Left renal cortex interstitium (tissue), 4 donors: ENCODE data around the gene PIAS4. TPM values are rescaled to one million over a fixed set of nuclear protein-coding genes. Genes with fewer than 3 reads are reported as not detected.

Experiments used
- DNase-seq, 4 donors: peaks; one replicate each; pipeline ENCODE4 v3.0.0-alpha.2; 2013; ENCODE audit warnings: low read depth in 4 of 4, low spot score in 2 of 4, missing footprints in 1 of 4
- polyA plus RNA-seq, 4 donors: library from polyadenylated mRNA; unstranded; fragments of 120-200 nt; gene quantifications; one replicate each; pipeline ENCODE4 v1.2.1, GENCODE V29; 2013; ENCODE audit not compliant: insufficient read length in 4 of 4

PIAS4 gene
- polyA plus RNA-seq, 4 donors, result 29.0 to 50.9 (median 36.3) TPM

DNA sequence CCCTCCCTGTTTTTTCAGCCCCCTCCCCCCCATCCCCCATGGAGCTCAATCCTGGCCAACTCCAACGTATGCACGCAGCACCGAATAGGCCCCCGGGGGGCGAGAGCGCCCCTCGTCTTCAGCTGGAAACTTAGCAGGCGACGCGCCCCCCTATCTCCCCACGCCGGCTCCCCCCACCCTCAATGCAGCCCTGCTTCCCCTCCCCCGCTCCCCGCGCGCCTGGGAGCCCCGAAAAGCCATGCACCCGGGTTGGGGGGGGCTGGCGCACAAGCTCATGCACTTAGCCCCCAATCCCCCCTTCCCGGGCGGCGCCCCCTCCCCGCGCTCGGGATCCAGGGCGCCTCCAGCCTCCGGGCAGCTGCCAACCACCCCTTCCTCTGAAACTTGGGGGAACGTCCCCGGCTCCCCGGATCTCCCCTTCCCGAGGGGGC lies 58.7 kb downstream of the PIAS4 start:
- no peak for DNase-seq

DNA sequence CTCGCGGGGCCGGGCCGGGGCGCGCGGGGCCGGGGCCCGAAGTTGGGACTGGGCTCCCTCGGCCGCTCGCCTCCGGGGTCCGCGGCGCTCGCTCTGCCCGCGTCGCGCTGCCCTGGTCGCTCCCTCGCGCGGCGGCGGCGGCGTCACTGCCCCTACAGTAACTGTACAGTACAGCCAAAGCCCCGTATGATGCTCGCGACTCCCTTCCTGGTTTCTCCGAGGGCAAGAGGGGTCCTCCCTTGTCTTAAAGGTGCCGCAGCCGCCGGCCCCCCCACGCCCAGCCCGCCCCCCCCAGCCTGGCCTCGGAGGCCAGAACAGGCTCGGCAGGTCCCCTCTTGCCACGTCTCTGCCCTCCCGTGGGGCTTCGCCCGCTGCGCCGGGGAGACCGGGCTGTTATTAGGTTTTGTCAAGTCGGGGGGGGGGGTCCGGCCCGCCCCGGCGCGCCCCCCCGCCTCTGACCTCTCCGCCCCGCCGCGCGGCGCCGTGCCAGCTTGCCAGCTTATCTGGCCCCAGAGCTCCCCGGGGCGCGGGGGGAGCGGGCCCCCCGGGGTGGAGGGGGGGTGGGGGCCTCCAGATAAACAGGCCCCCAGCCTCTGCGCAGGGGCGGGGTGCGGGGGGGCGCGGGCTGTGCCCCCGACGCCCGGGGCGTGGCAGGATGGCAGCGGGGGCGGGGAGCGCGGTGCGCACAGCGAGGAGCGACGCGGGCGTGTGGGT lies 59.3 kb downstream of the PIAS4 start, which contains the start of gene ZBTB7A:
Gene ZBTB7A, minus strand, starts transcription at position 218 of the 714 bp plus-strand sequence. CDS start 11,667 bp downstream, outside the sequence.
- no peak for DNase-seq

- DNase-seq, result no peak
Observed at GRCh38 chr19:4067396-4068046, 60.0 kb downstream of the PIAS4 start.

DNA sequence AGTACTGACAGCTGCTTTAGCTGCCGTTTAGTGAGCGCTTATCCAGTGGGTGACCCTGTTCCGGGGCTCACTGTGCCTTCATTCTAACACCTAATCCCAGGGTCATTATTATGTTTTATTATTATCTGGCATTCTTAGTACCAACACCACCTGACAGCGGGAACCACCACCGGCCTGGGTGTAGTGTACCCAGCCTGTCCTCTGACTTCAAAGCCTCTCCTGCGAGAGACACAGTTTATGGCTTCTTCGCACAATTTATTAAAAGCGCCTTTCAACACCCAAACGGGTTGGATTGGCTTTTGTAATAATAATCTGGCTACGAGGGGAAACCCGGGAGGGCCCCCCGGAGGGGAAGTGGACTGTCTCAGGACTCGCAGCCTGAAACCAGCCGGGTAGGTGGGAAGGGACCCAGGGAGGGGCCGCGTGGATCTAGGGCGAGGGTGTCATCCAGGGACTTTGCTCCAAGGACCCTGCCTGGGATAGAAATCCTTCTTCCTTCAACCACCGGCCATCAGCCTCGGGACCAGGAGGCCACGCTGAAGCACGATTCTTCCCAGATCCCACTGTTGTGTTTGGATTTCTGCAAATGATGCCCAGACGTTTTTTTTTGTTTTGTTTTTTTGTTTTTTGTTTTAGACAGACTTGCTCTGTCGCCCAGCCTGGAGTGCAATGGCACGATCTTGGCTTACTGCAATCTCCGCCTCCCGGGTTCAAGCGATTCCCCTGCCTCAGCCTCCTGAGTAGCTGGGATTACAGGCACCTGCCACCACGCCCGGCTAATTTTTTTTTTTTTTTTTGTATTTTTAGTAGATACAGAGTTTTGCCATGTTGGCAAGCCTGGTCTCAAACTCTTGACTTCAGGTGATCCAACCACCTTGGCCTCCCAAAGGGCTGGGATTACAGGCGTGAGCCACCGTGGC lies 60.8 kb downstream of the PIAS4 start:
- DNase-seq, result no peak

DNA sequence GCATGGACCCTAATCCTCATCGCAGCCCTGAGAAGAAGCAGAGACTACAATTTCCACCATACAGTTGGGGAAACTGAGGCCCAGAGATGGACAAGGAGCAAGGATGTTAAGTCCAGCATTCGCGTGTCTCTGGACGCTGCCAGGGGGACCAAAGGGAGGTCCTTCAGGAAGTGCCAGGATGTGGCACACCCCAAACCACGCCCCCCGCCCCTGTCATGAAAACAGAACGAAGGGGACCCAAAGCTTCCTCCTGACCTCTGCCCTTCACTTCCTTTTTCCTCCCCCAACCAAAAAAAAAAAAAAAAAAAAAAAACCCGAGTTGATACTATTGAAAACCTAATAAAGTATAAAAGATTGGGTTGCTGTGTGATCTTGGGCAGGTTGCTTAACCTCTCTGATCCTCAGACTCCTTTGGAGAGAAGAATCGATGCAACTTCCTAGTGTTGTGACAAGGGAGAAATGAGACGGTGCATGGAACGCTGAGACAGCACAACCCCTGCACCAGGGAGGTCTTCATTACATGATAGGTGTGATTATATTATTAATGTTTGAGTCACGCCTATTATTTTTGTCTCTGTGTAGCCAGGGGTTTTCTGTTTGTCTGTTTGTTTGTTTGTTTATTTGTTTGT lies 61.9 kb downstream of the PIAS4 start:
- DNase-seq, result no peak

DNA sequence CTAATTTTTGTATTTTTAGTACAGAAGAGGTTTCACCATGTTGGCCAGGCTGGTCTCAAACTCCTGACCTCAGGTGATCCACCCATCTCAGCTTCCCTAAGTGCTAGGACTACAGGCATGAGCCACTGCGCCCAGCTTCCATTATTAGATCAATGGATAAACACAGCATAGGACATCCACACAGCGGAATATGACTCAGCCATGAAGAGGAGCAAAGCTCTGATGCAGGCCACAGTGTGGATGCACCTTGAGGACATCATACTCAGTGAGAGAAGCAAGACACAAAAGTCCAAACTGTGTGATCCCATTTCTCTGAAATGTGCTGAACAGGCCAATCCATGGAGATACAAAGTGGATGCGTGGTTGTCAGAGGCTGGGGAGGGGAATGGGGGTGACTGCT lies 64.1 kb downstream of the PIAS4 start:
- DNase-seq, result no peak

DNA sequence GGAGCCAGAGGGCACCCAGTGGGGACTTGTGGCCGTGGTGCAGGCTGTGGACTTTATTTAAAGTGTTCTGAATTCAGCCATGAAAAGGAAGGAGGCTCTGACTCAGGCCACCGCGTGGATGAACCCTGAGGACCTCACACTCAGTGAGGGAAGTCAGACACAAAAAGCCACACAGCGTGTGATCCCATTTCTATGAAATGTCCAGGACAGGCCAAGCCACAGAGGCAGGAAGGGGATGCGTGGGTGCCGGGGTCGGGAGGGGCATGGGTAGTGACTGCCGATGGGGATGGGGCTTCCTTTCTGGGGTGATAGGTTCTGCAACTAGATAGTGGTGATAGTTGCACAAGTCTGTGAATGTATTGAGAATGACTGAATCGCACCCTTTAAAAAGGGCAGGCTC lies 67.8 kb downstream of the PIAS4 start:
- no peak for DNase-seq

GRCh38 chr19:4077007-4077374 lies 69.5 kb downstream of the PIAS4 start:
- DNase-seq, result no peak

GRCh38 chr19:4077800-4078684 lies 70.5 kb downstream of the PIAS4 start:
- no peak for DNase-seq

GRCh38 chr19:4080473-4080872 lies 72.9 kb downstream of the PIAS4 start:
- no peak for DNase-seq

DNA sequence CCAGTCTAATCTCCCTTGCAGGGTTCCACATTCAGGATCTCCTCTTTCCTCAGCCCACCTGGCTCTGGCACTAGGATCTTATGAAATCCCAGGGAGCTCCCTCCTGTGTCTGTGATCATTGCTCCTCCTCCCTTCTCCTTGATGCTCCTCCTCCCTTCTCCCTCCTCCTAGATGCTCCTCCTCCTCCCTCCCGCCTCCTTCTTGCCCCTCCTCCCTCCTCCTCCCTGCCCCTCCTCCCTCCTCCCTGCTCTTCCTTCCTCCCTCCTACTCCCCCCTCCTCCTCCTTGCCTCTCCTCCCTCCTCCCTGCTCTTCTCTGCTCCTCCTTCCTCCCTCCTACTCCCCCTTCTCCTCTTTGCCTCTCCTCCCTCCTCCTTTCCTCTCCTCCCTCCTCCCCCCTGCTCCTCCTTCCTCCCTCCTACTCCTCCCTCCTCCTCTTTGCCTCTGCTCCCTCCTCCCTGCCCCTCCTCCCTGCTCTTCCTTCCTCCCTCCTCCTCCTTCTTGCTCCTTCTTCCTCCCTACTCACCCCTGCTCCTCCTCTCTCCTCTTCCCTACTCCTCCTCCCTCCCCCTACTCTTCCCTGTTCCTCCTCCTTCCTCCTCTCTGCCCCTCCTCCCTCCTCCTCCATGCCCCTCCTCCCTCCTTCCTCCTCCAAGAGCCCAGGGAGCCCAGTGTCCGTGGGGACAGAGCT lies 74.0 kb downstream of the PIAS4 start:
- no peak for DNase-seq

GRCh38 chr19:4082172-4082571 lies 74.6 kb downstream of the PIAS4 start:
- DNase-seq, result no peak

DNA sequence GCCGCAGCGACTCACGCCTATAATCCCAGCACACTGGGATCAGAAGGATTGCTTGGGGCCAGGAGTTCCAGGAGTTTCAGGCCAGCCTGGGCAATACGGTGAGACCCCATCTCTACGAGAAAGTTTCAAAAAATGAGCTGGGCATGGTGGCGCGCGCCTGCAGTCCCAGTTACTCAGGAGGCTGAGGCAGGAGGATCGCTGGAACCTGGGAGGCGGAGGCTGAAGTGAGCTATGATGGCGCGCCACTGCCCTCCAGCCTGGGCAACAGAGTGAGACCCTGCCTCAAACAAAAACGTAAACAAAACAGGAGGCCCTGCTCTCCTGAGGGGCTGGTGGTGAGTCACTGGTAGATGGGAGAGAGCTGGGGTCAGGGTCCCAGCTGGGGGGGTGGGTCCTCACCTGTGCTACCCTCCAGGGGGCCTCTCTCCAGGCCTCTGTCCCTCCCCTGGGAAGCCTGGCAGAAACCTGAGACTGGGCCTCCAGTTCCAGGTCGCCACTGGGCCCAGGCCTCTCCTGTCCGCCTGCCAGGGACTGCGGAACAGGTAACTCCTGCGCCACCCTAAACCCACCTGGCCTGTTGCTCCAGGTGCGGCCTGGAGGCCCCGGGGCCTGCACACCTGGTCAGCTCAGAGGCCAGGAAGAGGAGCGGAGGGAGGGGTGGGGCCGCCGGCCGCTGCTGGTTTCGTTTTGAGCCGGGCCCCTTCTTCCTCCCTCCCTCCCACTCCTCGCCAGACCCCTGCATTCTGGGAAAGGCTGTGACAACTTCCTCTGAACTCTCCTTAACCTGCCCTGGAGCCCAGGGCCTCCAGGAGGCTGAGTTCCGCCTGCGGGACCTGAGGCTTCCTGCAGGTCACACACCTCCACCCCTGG lies 76.4 kb downstream of the PIAS4 start:
- DNase-seq, result peak in 2 of 4 donors; percentile 67 to 70

- DNase-seq, result no peak
Observed at GRCh38 chr19:4084547-4084877, 77.0 kb downstream of the PIAS4 start.

DNA sequence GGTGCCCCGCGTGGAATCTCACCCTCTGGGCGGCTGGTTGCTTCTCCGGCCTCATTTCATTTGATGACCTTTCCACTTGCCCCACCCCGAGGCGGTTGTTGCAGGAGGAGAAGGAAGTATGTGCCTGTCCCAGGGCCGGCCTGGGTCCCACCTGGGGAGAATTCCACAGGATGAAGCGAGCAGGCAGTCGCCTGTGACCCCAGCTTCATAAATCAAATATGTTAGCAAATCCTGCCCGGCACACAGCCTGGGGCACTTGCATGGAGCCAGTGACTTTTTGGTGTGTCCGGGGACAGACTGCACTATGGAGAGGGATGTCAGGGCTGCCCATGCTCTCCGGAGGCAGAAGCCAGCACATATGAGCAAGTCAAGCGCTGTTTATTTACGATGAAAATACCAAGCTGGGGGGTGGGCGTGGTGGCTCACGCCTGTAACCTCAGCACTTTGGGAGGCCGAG lies 78.9 kb downstream of the PIAS4 start:
- no peak for DNase-seq

DNA sequence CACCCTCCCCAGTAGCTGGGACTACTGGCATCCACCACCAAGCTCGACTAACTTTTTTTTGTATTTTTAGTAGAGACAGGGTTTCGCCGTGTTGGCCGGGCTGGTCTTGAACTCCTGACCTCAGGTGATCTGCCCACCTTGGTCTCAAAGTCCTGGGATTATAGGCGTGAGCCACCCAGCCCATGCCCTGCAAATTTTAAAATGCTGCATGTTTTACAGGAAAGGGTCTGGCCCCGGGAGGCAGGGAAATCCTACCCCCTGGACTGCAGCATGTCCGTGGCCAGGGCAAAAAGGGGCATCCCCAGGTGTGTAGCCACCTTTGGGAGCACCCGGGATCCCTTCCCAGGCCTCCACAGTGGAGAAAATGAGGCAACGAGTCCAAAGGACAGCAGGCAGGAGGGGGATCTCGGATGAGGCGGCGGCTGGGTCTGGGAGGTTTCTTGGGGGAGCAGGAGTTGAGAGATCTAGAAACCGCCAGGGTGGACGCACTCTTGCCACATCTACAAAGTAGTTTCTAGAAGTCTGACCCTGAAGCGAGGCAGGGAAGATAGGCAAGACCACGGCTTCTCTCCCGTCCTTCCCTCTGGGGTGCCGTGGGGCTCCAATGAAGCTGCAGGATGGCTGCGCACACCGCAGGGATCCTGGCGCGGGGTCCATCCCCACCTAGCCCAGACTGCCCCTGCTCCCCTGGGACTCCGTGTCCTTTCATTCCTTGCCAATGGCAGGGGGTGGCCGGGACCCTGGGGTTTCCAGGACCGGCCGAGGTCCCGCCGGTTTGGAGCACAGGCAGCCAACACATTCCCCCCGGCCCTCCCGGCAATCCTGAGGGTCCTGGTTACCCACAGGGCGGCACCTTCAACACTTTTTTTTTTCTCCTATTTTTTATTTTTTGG lies 80.5 kb downstream of the PIAS4 start:
- DNase-seq, result no peak

DNA sequence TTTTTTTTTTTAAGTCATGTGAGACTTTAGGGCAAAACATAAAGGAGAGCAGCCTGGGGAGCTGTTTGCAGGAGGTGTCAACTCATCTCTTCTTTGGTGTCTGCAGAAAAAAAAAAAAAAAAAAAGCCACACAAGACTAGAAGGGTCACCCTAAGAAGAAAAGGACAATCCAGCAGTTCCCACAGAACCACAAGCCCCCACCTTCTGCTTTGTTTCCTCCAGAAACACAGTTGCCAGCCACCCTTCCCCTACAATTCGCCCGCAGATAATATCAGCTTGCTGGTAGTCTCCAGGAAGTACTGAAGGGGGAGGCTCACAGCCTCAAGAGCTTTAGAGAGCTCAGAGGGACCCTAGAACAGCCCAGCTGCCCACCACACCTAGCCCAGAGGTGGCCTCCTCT lies 81.4 kb downstream of the PIAS4 start:
- no peak for DNase-seq
